NCI-H2171 (cell line): Measurements from ENCODE around the gene PRRX2.
A peak's percentile ranks its signal among the peaks of the same experiment; 100 is the strongest.
"Not testable (repeated sequence)": the region's sequence is repeated elsewhere in the genome, so short reads cannot be mapped to it uniquely, and the experiment has no call there.

Experiments
- DNase-seq: peaks from one replicate; lab custom pipeline; 2025; lab: John Stamatoyannopoulos, UW

Gene PRRX2

GRCh38 chr9:129665389-129665775, at the start of gene PRRX2:
Gene PRRX2 (plus strand): TSS chr9:129665647. CDS start chr9:129665868, 221 bp downstream.
- no peak for DNase-seq

- no peak for DNase-seq
Measured at GRCh38 chr9:129617167-129617566, 48.3 kb upstream of the PRRX2 start.

GRCh38 chr9:129619787-129620668, 45.4 kb upstream of the PRRX2 start:
- DNase-seq, result peak; percentile 60

GRCh38 chr9:129620669-129621295, 44.7 kb upstream of the PRRX2 start, which contains the start of gene C9orf50:
Gene C9orf50 (minus strand): TSS chr9:129621101. CDS start chr9:129620574, 527 bp downstream.
- peak; percentile 60 for DNase-seq

DNA sequence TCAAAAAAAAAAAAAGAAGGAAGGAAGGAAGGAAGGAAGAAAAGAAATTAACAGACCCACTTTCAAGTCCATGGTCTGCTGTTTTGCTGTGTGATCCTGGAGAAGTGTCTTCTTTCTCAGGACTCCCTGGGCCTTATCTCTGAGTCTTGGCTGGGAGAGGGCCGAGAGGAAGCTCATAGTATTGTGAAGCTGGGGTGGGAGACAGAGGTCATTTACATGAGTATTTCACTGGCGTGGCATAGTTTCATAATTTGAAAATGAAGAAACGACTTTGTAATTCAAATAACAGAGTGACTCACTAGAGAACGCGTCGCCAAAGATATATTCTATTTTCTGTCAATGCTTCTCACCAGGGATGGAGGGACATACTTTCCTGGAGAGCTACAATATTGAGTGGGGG, 42.1 kb upstream of the PRRX2 start:
- no peak for DNase-seq

- peak; percentile 71 for DNase-seq
Measured at GRCh38 chr9:129624168-129624759, 41.2 kb upstream of the PRRX2 start.

DNA sequence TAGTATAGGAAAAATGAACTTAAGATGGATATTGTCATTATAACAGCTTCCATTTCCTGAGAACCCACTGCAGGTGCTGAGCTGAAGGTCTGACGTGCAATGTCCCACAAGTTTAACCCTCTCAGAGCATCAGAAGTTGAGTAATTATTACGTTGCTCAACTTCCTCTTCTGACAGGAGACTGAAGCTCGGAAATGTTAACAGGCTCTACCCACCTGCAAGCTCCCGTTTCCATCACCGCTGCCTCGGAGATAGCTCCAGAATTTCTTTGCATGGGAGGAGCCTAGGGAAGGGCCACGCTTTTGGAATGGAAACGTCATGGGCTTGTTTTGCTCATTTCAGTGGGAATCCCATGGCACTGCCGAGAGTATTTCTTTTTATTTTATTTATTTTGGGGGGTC, 40.5 kb upstream of the PRRX2 start:
- no peak for DNase-seq

DNA sequence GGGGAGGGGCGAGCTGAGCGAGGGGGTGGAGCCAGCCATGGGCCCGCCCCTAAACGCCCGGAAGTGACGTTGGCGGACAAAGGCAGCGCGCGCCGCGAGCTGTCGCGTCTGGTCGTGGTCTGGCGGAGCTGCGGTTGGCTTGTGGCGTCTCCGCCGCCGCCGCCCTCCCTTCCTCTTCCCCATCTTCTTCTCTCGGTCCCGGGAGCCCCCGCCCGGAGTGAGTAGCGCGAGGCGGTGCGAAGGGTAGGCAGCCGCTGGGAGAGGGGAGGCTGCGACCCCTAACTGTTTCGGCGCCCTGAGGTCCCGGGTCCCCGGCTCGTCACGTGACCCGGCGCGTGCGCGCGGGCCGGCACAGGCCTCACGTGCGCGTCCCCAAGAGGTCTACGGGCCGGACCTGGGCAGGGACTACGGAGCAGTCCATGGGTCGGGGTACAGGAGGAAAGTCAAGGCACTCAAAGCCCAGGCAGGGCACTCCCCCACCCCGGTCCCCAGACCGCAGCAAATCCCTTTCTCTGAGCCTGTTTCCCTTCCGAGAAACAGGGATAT, 39.3 kb upstream of the PRRX2 start, which contains the start of gene NTMT1:
TSS of gene NTMT1 (plus strand) at position 85 of the 546 bp plus-strand sequence. CDS start 6,541 bp downstream, outside the sequence.
- DNase-seq, result peak; percentile 88

- DNase-seq, result no peak
Measured at GRCh38 chr9:129626625-129627284, 38.7 kb upstream of the PRRX2 start.

- DNase-seq, result no peak
Measured at GRCh38 chr9:129627556-129628440, 37.6 kb upstream of the PRRX2 start.

DNA sequence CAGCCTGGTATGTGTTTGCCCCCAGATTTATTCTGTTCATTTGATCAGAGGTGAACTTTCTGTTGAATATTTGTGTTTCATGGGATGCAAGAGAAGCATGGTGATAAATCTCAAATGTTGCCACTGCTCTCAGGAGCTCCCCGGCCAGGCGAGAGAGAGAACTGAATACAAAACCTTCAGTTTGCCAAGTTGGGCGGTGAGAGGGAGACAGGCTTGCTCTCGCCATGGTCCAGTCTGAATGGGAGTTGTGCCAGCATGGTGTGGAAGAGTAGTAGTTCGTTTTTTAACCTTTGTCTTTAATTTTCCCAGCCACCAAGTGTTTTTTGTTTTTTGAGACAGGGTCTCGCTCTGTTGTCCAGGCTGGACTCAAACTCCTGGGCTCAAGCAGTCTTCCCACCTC, 36.7 kb upstream of the PRRX2 start:
- no peak for DNase-seq

GRCh38 chr9:129629251-129629820, 36.1 kb upstream of the PRRX2 start:
- DNase-seq, result no peak

GRCh38 chr9:129630967-129631673, 34.3 kb upstream of the PRRX2 start:
- no peak for DNase-seq

DNA sequence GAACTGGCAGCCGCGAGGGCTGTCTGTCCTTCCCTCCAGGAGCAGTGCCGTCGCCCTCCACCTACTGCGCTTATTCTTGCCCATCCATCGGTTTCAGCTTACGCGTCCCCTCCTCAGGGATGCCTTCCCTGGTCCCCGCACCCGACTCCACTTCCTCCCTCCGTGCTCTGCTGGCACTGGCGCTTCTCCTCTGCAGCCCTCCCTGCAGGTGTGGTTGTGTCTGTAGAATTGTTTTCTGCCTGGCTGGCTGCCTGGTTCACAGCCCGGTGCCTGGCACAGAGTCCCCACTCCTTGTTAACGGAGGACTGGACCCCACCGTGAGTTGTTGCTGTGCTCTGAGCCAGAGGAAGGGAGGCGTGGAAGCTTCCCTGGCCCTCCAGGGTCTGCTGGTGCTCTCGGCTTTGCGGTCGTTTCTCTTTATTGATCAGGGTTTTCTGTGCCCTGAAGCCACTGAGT, 33.7 kb upstream of the PRRX2 start:
- DNase-seq, result no peak

DNA sequence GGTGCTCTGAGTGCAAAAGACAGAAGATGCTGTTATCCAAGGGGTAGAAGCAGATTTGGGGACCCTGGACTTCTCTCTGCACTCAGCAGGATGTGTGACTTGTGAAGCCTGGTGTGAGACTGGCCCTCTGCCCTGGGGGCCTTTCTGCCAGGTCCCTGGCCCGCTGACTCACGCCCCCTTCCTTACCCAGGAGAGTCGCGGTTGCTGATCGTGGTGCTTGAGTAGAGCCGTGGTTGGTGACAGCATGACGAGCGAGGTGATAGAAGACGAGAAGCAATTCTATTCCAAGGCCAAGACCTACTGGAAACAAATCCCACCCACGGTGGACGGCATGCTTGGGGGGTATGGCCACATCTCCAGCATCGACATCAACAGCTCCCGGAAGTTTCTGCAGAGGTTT, 33.0 kb upstream of the PRRX2 start:
- DNase-seq, result no peak

- no peak for DNase-seq
Measured at GRCh38 chr9:129633207-129633606, 32.2 kb upstream of the PRRX2 start.

DNA sequence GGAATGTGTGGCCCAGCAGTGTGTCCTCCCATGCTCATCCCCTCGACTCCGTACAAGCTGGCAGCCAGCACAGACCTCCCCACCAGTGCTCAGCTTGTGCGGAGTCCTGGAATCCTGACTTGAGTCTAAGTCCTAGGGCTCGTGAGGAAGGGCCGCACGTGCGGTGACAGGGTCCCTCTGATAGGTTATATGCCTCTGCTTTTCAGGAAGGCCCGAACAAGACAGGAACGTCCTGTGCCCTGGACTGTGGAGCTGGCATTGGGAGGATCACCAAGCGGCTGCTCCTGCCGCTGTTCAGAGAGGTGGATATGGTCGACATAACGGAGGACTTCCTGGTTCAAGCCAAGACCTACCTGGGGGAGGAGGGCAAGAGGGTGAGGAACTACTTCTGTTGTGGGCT, 31.6 kb upstream of the PRRX2 start:
- DNase-seq, result no peak

DNA sequence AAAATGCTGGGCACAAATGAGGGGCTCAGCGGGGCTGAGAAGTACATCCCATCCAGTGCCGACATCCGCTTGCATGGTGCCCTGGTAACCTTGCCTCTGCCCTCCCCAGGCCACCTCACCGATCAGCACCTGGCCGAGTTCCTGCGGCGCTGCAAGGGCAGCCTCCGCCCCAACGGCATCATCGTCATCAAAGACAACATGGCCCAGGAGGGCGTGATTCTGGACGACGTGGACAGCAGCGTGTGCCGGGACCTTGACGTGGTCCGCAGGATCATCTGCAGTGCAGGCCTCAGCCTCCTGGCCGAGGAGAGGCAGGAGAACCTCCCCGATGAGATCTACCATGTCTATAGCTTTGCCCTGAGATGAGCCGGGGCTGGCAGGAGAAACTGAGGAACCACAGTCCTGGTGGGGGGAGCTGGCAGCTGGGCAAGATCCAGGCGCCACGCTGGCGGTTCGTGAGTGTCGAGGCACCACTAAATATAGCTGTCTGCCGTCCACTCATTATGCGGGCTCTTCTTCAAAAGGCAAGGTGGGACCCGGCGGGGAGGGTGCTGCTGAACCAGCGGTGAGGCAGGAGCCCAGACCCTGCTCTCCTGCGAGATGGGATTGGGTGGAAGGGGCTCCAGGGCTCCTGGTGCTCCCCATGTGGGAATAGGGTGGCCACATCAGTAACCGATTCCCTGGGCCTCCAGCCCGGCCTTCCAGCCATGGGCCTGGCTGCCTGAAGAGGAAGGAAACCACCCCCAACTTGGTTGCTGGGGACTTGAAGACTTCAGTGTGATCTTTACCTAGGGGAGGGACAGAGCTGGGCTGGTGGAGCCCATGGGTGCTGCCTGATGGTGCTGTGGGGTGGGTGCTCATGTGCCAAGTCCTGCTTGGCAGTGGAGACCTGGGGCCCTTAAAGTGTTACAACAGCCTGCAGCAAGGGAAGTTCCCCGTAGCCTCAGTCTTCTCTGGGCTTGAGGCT, 30.1 kb upstream of the PRRX2 start:
- DNase-seq, result no peak

DNA sequence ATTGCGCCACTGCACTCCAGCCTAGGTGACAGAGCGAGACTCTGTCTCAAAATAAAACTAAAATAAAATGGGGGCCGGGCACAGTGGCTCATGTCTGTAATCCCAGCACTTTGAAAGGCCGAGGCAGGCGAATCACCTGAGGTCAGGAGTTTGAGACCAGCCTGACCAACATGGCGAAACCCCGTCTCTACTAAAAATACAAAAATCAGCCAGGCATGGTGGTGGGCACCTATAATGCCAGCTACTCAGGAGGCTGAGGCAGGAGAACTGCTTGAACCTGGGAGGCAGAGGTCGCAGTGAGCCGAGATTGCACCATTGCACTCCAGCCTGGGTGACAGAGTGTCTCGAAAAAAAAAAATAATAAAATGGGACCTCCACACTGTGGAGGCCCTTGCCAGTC, 29.1 kb upstream of the PRRX2 start:
- not testable (repeated sequence) for DNase-seq
